ENCODE results near the gene LORICRIN. TPM values are rescaled to one million over a fixed set of nuclear protein-coding genes. Genes with fewer than 3 reads are reported as not detected.
"Not testable (repeated sequence)": the region's sequence is repeated elsewhere in the genome, so short reads cannot be mapped to it uniquely, and the experiment has no call there.

LORICRIN gene
- total and polyA plus RNA-seq, 2 of the 4 experiments (the other 2 are of a cell fraction), result not detected

GRCh38 chr1:153229076-153229829 is 30.2 kb upstream of the LORICRIN start:
- H3K27ac ChIP-seq (ENCODE audit: insufficient read depth, low read length); H3K4me3 ChIP-seq (ENCODE audit: insufficient read depth, low read depth, low read length); H2AFZ ChIP-seq (replicated peaks; ENCODE audit: low read length, poor library complexity); H3K14ac ChIP-seq (replicated peaks; ENCODE audit: low read depth, low read length); H2BK20ac ChIP-seq (ENCODE audit: low read depth, low read length); H3K36me3 ChIP-seq (ENCODE audit: control insufficient read depth, insufficient read depth, low read length); POLR2A ChIA-PET (ENCODE audit: unreplicated experiment); H3K79me1 ChIP-seq (ENCODE audit: low read depth in 1 of 2, low read length in 2 of 2); H3K4ac ChIP-seq (ENCODE audit: low read depth, low read length); H3K9me3 ChIP-seq (ENCODE audit: control insufficient read depth, insufficient read depth, low read length); dilution Hi-C loops (cut with HindIII; ENCODE audit: low sequenced_read_pairs, unreplicated experiment); H3K4me1 ChIP-seq (ENCODE audit: control insufficient read depth, insufficient read depth, low read length); H4K5ac ChIP-seq (ENCODE audit: low read depth, low read length); H2BK120ac ChIP-seq (ENCODE audit: low read depth, low read length); DNase-seq; H2BK15ac ChIP-seq (ENCODE audit: low read depth, low read length); BruUV-seq (replicated peaks); H3K56ac ChIP-seq (ENCODE audit: extremely low read depth, insufficient read depth, low read length); H3K18ac ChIP-seq (ENCODE audit: low read depth, low read length); H4K20me1 ChIP-seq (ENCODE audit: insufficient read depth, low read length); H3K9ac ChIP-seq (ENCODE audit: low read depth, low read length); H2AK9ac ChIP-seq (replicated peaks; ENCODE audit: low read depth, low read length, poor library complexity); H4K91ac ChIP-seq (ENCODE audit: insufficient read depth, low read depth, low read length); H3K27me3 ChIP-seq (ENCODE audit: control insufficient read depth, insufficient read depth, low read length); H3K9me1 ChIP-seq (ENCODE audit: insufficient read depth, low read length); H3K23ac ChIP-seq (ENCODE audit: low read depth, low read length); H3K4me2 ChIP-seq (ENCODE audit: low read depth, low read length); H2BK5ac ChIP-seq (ENCODE audit: low read depth, low read length, poor library complexity, severe bottlenecking); H2AK5ac ChIP-seq (ENCODE audit: low read depth, low read length); H4K8ac ChIP-seq (ENCODE audit: low read depth in 2 of 2, low read length in 2 of 2): not testable (repeated sequence)
- ATAC-seq (ENCODE audit: low read depth), result peak; percentile 79
- CTCF ChIA-PET, result interaction anchor here (1.5 kb wide), 1 partner anchor 8 kb away, joined by 4 read pairs; no protein-coding TSS in a partner anchor
- intact Hi-C loops (cut with micrococcal nuclease), result loop anchor here (2.0 kb wide), 1 partner anchor 360 kb away; no protein-coding TSS in a partner anchor
- in situ Hi-C loops (cut with MboI; ENCODE audit: low sequenced_read_pairs), result loop anchor here (5.0 kb wide), 1 partner anchor 357 kb away; no protein-coding TSS in a partner anchor
- TF ChIP-seq, protein P1, sequence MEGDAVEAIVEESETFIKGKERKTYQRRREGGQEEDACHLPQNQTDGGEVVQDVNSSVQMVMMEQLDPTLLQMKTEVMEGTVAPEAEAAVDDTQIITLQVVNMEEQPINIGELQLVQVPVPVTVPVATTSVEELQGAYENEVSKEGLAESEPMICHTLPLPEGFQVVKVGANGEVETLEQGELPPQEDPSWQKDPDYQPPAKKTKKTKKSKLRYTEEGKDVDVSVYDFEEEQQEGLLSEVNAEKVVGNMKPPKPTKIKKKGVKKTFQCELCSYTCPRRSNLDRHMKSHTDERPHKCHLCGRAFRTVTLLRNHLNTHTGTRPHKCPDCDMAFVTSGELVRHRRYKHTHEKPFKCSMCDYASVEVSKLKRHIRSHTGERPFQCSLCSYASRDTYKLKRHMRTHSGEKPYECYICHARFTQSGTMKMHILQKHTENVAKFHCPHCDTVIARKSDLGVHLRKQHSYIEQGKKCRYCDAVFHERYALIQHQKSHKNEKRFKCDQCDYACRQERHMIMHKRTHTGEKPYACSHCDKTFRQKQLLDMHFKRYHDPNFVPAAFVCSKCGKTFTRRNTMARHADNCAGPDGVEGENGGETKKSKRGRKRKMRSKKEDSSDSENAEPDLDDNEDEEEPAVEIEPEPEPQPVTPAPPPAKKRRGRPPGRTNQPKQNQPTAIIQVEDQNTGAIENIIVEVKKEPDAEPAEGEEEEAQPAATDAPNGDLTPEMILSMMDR (conservative IDR thresholded peaks at IDR 0.05; ENCODE audit: low read depth, low read length), result peak; percentile 31; the same call in 1 of the 2 replicates
- WGBS, 2 experiments (ENCODE audit: extremely low coverage in 2 of 2, insufficient read length in 1 of 2), result no CpG with 5 or more reads among the region's 12 CpGs

All from IMR-90 (cell line).